GM10266 (cell line): ENCODE results near the gene ASB18.

Source experiments
- DNase-seq: peaks from one replicate; pipeline ENCODE4 v3.0.0; 2012; ENCODE audit errors: extremely low spot score
- TF ChIP-seq, protein P1 (sequence below): IDR thresholded peaks from 2 replicates; pipeline ENCODE4 v1.5.1; 2012; ENCODE audit warnings: mild to moderate bottlenecking, low read depth; ENCODE audit not compliant: control insufficient read depth, insufficient read depth; ENCODE audit errors: missing control alignments

ASB18 gene

DNA sequence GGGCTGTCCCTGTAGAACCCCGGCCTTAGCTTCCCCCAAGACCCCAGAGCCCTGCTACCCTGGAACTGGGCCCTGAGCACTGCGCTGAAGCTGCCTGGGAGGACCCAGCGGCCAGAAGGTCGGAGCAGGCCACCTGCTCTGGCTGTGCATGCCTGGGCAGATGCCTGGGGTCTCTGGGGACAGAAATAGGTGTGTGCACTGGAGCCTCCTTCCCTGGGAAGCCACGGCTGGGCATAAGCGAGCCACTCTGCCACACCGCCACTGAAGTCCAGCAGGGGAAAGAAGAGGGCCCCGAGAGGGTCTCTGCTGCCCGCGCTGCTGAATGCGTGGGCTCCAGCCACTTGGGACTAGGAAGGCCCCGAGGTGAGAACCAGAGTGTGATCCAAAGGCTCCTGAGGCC lies 102.7 kb downstream of the ASB18 start:
- TF ChIP-seq, protein P1, sequence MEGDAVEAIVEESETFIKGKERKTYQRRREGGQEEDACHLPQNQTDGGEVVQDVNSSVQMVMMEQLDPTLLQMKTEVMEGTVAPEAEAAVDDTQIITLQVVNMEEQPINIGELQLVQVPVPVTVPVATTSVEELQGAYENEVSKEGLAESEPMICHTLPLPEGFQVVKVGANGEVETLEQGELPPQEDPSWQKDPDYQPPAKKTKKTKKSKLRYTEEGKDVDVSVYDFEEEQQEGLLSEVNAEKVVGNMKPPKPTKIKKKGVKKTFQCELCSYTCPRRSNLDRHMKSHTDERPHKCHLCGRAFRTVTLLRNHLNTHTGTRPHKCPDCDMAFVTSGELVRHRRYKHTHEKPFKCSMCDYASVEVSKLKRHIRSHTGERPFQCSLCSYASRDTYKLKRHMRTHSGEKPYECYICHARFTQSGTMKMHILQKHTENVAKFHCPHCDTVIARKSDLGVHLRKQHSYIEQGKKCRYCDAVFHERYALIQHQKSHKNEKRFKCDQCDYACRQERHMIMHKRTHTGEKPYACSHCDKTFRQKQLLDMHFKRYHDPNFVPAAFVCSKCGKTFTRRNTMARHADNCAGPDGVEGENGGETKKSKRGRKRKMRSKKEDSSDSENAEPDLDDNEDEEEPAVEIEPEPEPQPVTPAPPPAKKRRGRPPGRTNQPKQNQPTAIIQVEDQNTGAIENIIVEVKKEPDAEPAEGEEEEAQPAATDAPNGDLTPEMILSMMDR = no peak
- no peak for DNase-seq

DNA sequence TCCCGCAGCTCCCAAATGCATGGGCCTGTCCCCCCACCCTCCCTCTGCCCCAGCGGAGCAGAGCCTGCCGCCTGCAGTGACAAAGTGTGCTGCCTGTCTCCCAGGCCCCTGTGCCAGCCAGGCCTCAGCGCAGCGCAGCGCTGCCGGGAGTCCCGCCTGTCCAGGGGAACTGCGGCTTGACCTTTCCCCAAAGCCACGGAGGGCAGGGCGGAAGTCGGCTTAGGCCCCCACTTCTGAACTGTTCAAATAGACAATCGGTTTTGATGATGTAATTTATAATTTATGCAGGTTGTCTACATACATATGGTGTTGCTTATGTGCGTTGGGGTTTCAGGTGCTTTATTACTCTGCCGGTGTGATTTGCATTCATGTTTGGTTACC lies 103.1 kb downstream of the ASB18 start:
- TF ChIP-seq, protein P1 = no peak
- DNase-seq = no peak

DNA sequence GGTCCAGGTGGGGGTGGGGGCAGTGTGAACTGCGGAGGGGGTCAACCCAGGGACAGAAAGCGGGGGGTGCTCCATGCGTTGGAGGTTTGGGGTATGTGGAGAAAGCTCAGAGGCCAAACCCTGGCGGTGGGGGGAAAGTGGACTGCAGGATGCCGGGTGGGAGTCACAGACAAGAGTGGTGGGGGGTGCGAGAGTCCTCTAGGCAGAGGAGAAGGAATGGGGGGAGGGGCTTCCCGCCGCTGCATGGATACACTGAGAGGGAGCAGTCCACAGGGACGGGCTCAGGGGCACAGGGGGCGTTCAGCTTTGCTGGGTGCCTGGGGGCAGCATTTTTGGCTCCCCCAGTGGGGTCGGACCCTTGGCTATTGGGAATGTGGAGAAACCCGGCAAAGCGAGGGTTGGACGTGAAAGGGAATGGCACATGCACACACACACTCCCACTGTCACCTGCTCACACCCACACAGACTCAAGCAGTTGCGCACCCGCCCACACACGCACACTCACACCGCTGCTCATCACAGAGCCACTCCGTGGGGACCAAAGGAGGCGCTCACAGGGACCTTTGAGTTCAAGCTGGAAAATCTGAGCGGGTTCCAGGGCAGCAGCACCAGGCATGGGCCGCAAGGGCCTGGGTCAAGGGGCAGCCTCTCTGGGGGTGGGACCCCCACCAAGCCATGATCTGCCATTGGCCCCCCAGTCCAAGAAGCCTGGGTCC lies 103.7 kb downstream of the ASB18 start:
- TF ChIP-seq, protein P1 = no peak
- DNase-seq = no peak

DNA sequence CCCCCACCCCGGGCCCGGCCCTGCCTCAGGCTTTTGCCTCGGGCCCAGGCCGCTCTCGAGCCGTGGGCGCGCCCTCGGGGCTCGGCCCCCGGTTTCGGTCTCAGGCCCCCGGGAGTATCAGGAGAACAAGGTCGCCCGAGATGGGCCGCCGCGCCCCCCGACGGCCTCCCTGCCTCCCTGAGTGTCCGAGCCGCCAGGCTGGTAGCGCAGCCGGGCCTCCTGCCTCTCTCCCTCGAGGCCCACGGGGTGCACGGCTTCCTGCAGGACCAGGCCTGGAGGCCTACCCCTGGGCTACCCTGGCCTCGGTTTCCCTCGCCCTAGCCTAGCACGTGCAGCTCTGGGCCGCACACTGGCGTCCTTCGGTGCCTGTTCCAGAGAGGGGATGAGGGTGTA lies 104.4 kb downstream of the ASB18 start:
- no peak for DNase-seq
- TF ChIP-seq, protein P1 = no peak

DNA sequence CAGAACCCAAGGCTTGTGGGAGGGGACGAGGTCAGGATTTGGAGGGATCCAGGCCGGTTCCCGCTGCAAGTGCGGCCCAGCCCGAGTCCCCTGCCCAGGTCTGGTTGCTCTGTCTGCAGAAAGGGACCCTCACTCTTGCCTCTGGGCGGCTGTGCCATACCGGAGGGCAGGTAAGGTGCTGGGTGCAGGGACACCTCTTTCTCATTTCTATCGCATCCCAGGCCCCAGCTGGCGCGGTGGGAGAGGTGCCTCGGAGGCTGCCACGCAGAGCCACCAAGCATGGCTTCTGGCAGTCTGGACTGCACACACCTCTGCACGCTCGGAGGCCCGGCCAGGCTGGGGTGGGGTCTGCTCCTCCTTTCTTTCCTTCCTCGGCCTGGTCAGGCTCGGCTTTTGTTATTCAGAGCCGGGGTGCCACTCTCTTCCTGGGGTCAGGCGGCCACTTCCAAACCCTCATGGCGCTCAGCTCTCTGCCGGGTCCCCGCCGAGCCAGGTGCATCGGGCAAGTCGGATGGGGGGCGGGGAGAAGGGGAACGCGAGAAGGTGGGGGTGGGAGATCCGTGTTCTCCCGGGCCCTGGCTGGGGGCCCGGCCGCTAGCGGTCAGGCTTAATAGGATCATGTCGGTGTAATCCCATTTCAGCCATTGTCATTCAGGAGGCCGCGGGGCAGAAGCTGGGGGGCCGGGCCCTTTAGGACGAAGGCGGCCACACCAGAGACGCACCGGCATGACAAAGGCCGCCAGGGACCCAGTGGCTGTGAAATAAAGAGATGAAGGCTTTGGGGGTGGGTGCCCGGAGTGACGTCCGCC lies 105.0 kb downstream of the ASB18 start:
- DNase-seq = no peak
- TF ChIP-seq, protein P1 = no peak

DNA sequence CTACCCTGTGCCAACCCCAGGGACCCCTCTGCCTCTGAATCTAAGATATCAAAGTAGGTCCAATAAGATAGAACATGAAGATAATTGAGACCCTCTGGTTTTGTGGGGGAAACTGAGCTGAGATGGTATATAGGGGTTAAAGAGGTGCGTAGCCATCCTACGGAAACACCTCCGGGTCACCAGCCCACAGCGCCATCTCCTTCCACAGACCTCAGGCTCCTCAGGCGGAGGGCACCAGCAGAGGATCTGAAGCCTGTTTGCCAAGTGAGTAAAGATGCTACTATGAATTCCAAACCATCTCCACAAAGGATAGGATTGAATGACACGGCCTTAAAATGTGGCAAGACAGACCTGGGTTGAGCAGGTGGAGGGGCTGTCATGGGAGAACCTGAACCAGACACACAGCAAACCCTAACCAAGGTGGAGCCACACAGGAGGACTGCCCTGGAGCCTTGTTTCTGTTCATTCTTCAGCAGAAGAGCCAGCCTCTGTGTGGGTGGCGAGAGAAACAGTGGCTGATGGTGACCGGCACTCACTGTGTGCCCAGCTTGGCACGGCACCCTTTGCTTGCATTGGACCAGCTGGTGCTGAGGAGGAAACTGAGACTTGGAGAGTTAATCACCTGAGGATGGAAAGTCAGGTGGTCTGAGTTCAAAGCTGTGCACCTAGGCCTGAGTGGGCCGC lies 106.2 kb downstream of the ASB18 start:
- no peak for DNase-seq
- TF ChIP-seq, protein P1 = no peak

DNA sequence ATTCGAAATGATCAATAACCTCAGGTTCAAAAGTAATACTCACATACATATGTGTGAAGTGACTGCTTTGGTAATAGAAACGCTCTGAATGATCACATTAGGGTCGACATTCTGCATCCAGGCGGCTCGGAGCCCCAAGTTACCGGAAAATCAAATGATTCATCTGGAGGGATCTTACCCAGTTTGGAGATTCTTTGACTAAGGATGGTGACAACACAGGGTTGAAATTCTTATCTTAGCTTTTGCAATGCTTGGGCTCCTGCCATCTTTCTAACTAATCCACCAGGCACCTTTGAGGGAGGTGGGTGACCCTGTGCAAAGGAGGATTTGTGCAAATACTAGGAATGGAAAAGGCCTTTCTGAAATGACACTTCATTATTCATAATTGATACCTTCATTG lies 106.8 kb downstream of the ASB18 start:
- DNase-seq = no peak
- TF ChIP-seq, protein P1 = no peak
